HepG2 (cell line): ENCODE measurements around the gene C19orf73. TPM values are rescaled to one million over a fixed set of nuclear protein-coding genes. Genes with fewer than 3 reads are reported as not detected.

Source experiments
- ATAC-seq: fragments of 200-7000 bp; cut with Tn5 transposase; 3 replicates; pipeline ENCODE4 v1.9.1; 2020; ENCODE audit warnings: mild to moderate bottlenecking, moderate library complexity
- BruUV-seq: library from RNA; stranded (reverse); fragments of 400-500 nt; replicated peaks from 2 replicates; lab custom pipeline; 2021; lab: Mats Ljungman, UMichigan
- CTCF ChIA-PET: fragments of 300-600 bp; formaldehyde crosslinking; extraction: SDS; loops from one replicate; lab custom pipeline; 2021; ENCODE audit warnings: low total read pairs, inconsistent platforms, low intra/inter-chr PET ratio; lab: Yijun Ruan, JAX
- POLR2A ChIA-PET: fragments of 350-600 bp; sonication (Branson Sonifier 250); formaldehyde crosslinking; loops from one replicate; lab custom pipeline; 2020; ENCODE audit warnings: antibody characterized with exemption, inconsistent platforms; lab: Yijun Ruan, JAX
- DNase-seq: peaks from one replicate; pipeline ENCODE4 v3.0.0-alpha.2; 2015; ENCODE audit warnings: low spot score
- FAIRE-seq: peaks from 3 replicates; lab custom pipeline; 2011; peaks lifted over from hg19 to GRCh38; lab: Jason Lieb, UNC
- H2AFZ ChIP-seq: one replicate; pipeline ENCODE4 v1.6.1; 2011; ENCODE audit warnings: low read length, inconsistent platforms
- H3K27ac ChIP-seq: fragments of 300-600 bp; 3 replicates; pipeline ENCODE4 v1.8.0; 2011; ENCODE audit warnings: mixed run types, mild to moderate bottlenecking, mixed read lengths, low read length, inconsistent platforms; ENCODE audit not compliant: insufficient read depth; ENCODE audit errors: extremely low read length
- H3K27me3 ChIP-seq, 2 experiments: fragments of 200-600 bp in 1 of 2; 2 replicates in 1 of 2; 3 replicates in 1 of 2; pipeline versions ENCODE4 v1.6.0 to v1.8.0; 2011; ENCODE audit warnings: low read length in 2 of 2, mild to moderate bottlenecking in 2 of 2, moderate library complexity in 2 of 2, inconsistent platforms in 1 of 2; ENCODE audit not compliant: insufficient read depth in 2 of 2, control insufficient read depth in 1 of 2
- H3K36me3 ChIP-seq, 2 experiments: fragments of 200-600 bp in 1 of 2; replicated peaks in 1 of 2; 2 replicates in 1 of 2; 3 replicates in 1 of 2; pipeline versions ENCODE4 v1.5.1 to v1.8.0; 2011; ENCODE audit warnings: low read length in 2 of 2, inconsistent platforms in 1 of 2; ENCODE audit not compliant: insufficient read depth in 2 of 2, control insufficient read depth in 1 of 2
- H3K4me1 ChIP-seq: 2 replicates; pipeline ENCODE4 v1.5.1; 2012; ENCODE audit warnings: low read length, inconsistent platforms; ENCODE audit not compliant: insufficient read depth
- H3K4me2 ChIP-seq: 2 replicates; pipeline ENCODE4 v1.6.0; 2011; ENCODE audit warnings: low read depth, low read length, inconsistent platforms
- H3K4me3 ChIP-seq, 3 experiments: fragments of 200-600 bp in 1 of 3; sonication (generic), shearing (Covaris generic) in 1 of 3; replicated peaks in 1 of 3; 2 replicates each; pipeline ENCODE4 v1.5.1; 2011 to 2016; ENCODE audit warnings: low read length in 3 of 3, inconsistent platforms in 2 of 3, low read depth in 2 of 3, mild to moderate bottlenecking in 2 of 3, control low read depth in 1 of 3, mixed read lengths in 1 of 3; ENCODE audit not compliant: insufficient read depth in 1 of 3
- H3K79me2 ChIP-seq: one replicate; pipeline ENCODE4 v1.6.1; 2011; ENCODE audit warnings: low read length, inconsistent platforms; ENCODE audit not compliant: insufficient read depth
- H3K9ac ChIP-seq: 2 replicates; pipeline ENCODE4 v1.6.0; 2011; ENCODE audit warnings: mild to moderate bottlenecking, low read depth, low read length, inconsistent platforms; ENCODE audit not compliant: insufficient read depth
- H3K9me3 ChIP-seq: 2 replicates; pipeline ENCODE4 v1.5.1; 2012; ENCODE audit warnings: mild to moderate bottlenecking, low read length
- H4K20me1 ChIP-seq: 2 replicates; pipeline ENCODE4 v1.6.0; 2011; ENCODE audit warnings: inconsistent platforms, mild to moderate bottlenecking, low read length, moderate library complexity; ENCODE audit not compliant: insufficient read depth
- ETV6 ChIP-seq: sonication (generic); formaldehyde crosslinking; conservative IDR thresholded peaks from 2 replicates; pipeline ENCODE4 v1.4.0; 2020; ENCODE audit warnings: missing genetic modification reagents
- GABPB1 ChIP-seq: IDR thresholded peaks from 2 replicates; pipeline ENCODE4 v1.6.1; 2016; ENCODE audit warnings: mild to moderate bottlenecking, missing genetic modification reagents, moderate library complexity, missing compliant biosample characterization
- HDAC6 ChIP-seq: fragments of 200-600 bp; sonication (generic); IDR thresholded peaks from 2 replicates; pipeline ENCODE4 v1.7.0; 2017; ENCODE audit warnings: mild to moderate bottlenecking, antibody characterized with exemption, low read length, low read depth
- MBD4 ChIP-seq: IDR thresholded peaks from 2 replicates; pipeline ENCODE4 v1.6.1; 2012; ENCODE audit warnings: low read length, inconsistent platforms, borderline replicate concordance
- NFKB2 ChIP-seq: sonication (generic); formaldehyde crosslinking; IDR thresholded peaks from 2 replicates; pipeline ENCODE4 v1.4.0; 2020; ENCODE audit warnings: missing genetic modification reagents, borderline replicate concordance
- NFRKB ChIP-seq: fragments of 450-650 bp; IDR thresholded peaks from 2 replicates; pipeline ENCODE4 v1.6.1; 2017
- RBM39 ChIP-seq: fragments of 200-400 bp; formaldehyde crosslinking; IDR thresholded peaks from one replicate; pipeline ENCODE4 v1.6.1; 2018; ENCODE audit warnings: antibody characterized with exemption, mild to moderate bottlenecking, low read depth, low read length; ENCODE audit not compliant: poor library complexity, severe bottlenecking
- TFDP1 ChIP-seq: IDR thresholded peaks from 2 replicates; pipeline ENCODE4 v1.6.1; 2016; ENCODE audit warnings: missing compliant biosample characterization, missing genetic modification reagents, borderline replicate concordance
- XRCC5 ChIP-seq: fragments of 200-400 bp; formaldehyde crosslinking; optimal IDR thresholded peaks from 2 replicates; pipeline ENCODE3; 2017; ENCODE audit warnings: mild to moderate bottlenecking, low read length
- ZNF274 ChIP-seq: sonication (generic); formaldehyde crosslinking; IDR thresholded peaks from 2 replicates; pipeline ENCODE4 v1.5.1; 2020; ENCODE audit warnings: mild to moderate bottlenecking, missing genetic modification reagents
- ZNF354B ChIP-seq: sonication (generic); formaldehyde crosslinking; IDR thresholded peaks from 2 replicates; pipeline ENCODE4 v1.8.0; 2022; ENCODE audit warnings: mild to moderate bottlenecking, missing genetic modification reagents
- ZNF430 ChIP-seq: sonication (generic); formaldehyde crosslinking; IDR thresholded peaks from 2 replicates; pipeline ENCODE4 v1.9.0; 2021; ENCODE audit warnings: mild to moderate bottlenecking, missing genetic modification reagents
- ZNF572 ChIP-seq: sonication (generic); formaldehyde crosslinking; IDR thresholded peaks from 2 replicates; pipeline ENCODE4 v1.5.1; 2020; ENCODE audit warnings: mild to moderate bottlenecking, missing genetic modification reagents
- ZNF605 ChIP-seq: sonication (generic); formaldehyde crosslinking; IDR thresholded peaks from 2 replicates; pipeline ENCODE4 v1.8.0; 2022; ENCODE audit warnings: mild to moderate bottlenecking, missing genetic modification reagents
- ZNF678 ChIP-seq: sonication (generic); formaldehyde crosslinking; IDR thresholded peaks from 2 replicates; pipeline ENCODE4 v1.4.0; 2020; ENCODE audit warnings: mild to moderate bottlenecking, missing genetic modification reagents
- ZNF7 ChIP-seq: IDR thresholded peaks from 2 replicates; pipeline ENCODE4 v1.6.1; 2016; ENCODE audit warnings: missing biosample characterization, missing genetic modification reagents
- ZNF777 ChIP-seq: sonication (generic); formaldehyde crosslinking; IDR thresholded peaks from 2 replicates; pipeline ENCODE4 v1.4.0; 2020; ENCODE audit warnings: missing genetic modification reagents
- WGBS: methylation state at CpG from one replicate; pipeline ENCODE4 v1.1.6; 2017; ENCODE audit warnings: low lambda C conversion rate; 5-methylcytosine and 5-hydroxymethylcytosine counted together
- in situ Hi-C: cut with HindIII; loops from 2 replicates; pipeline ENCODE4 v1.10.0; 2017; ENCODE audit warnings: low pct_unique_long_range_greater_than_20kb; ENCODE audit not compliant: extremely low pct_ligation_motif_present
- intact Hi-C: fragments of 100-400 bp; cut with micrococcal nuclease; formaldehyde crosslinking; loops from one replicate; pipeline ENCODE4 v1.10.0; 2022; ENCODE audit not compliant: unreplicated experiment
- polyA plus RNA-seq, 8 experiments: library from polyadenylated mRNA; depleted of rRNA in 3 of 8; stranded (reverse) in 7 of 8; unstranded in 1 of 8; fragments of >200 nt; fragmentation: Illumina TruSeq in 4 of 8; extraction: Trizol in 4 of 8; gene quantifications; 2 replicates each; pipeline versions ENCODE4 v1.2.1 to v1.2.3, GENCODE V29; 2011 to 2016; ENCODE audit warnings: low read depth in 4 of 8, missing spikeins in 1 of 8, mixed read lengths in 1 of 8; ENCODE audit not compliant: insufficient read depth in 1 of 8
- total RNA-seq, 5 experiments: library from RNA; depleted of rRNA; stranded (reverse); fragments of >200 nt; fragmentation: Illumina TruSeq; extraction: Trizol; gene quantifications; 2 replicates each; pipeline ENCODE4 v1.2.3, GENCODE V29; 2016; ENCODE audit warnings: low read depth in 1 of 5
- TF ChIP-seq, protein P1 (sequence below): sonication (generic); formaldehyde crosslinking; IDR thresholded peaks from 2 replicates; pipeline ENCODE4 v1.4.0; 2020; ENCODE audit warnings: mild to moderate bottlenecking, low read depth, missing genetic modification reagents

C19orf73 gene
- total and polyA plus RNA-seq, 2 of the 13 experiments (the other 11 are each of a cell fraction or from before 2014, with no cell fraction given), result 1.4 to 1.5 TPM

DNA sequence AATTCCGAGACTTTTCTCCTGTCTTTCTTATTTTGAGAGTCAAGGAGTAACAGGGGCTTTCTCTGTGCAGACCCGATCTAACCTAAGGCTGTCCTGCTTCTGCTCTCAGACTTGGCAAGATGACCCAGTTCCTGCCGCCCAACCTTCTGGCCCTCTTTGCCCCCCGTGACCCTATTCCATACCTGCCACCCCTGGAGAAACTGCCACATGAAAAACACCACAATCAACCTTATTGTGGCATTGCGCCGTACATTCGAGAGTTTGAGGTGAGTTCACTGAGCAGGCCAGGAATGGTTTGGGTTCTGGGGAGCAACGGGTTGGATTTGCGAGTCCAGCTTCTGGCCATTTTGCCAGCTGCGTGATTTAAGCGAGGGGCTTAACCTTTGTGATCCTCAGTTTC lies 32.6 kb downstream of the C19orf73 start:
- H3K4me3 ChIP-seq, result peak overlapping the region; percentile 91 to 97 (median 93)
- H3K36me3 ChIP-seq, result peaks cover 20 to 31% of the 10 kb centered on the region in 2 experiments
- H3K9me3 ChIP-seq, result no peaks in the 10 kb centered on the region; the same call in 1 of the 2 replicates
- H3K27me3 ChIP-seq, result no peaks in the 10 kb centered on the region; a peak in 1 of 5 replicates
- ChIA-PET CTCF (no interaction called here), POLR2A (interaction anchor here (1.1 to 1.2 kb wide), 2 partner anchors 11 to 27 kb away, joined by 4 to 6 read pairs; no protein-coding TSS in a partner anchor)
- H3K4me2 ChIP-seq, result peak overlapping the region; percentile 99
- H3K79me2 ChIP-seq, result peaks cover 47% of the 10 kb centered on the region
- intact Hi-C loops (no loop called here), in situ Hi-C loops (no loop called here)
- H3K9ac ChIP-seq, result peak overlapping the region; percentile 99
- H3K27ac ChIP-seq, result peak overlapping the region; percentile 94
- DNase-seq (no peak), ATAC-seq (no peak), FAIRE-seq (no peak)
- TF ChIP-seq TFDP1 (CRISPR knock-in tag) (no peak), ZNF678 (CRISPR knock-in tag) (no peak), HDAC6 (no peak), ZNF777 (no peak), ZNF7 (no peak), NFKB2 (CRISPR knock-in tag) (no peak), NFRKB (no peak), GABPB1 (no peak), ETV6 (CRISPR knock-in tag) (no peak), RBM39 (no peak), MBD4 (no peak), ZNF274 (CRISPR knock-in tag) (no peak), ZNF572 (0 out of 2 replicates have a peak, but pooled peaks have one; percentile 26), ZNF354B (no peak), ZNF605 (no peak), XRCC5 (no peak), ZNF430 (CRISPR knock-in tag) (0 out of 2 replicates have a peak, but pooled peaks have one; percentile 55)
- TF ChIP-seq, protein P1, sequence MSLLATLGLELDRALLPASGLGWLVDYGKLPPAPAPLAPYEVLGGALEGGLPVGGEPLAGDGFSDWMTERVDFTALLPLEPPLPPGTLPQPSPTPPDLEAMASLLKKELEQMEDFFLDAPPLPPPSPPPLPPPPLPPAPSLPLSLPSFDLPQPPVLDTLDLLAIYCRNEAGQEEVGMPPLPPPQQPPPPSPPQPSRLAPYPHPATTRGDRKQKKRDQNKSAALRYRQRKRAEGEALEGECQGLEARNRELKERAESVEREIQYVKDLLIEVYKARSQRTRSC (CRISPR knock-in tag), result no peak
- peaks cover 43% of the 10 kb centered on the region for H3K4me1 ChIP-seq
- peaks cover 38% of the 10 kb centered on the region for H4K20me1 ChIP-seq
- H2AFZ ChIP-seq, result no peak overlapping the region
- no TSS peak for BruUV-seq
- 20% methylated on average over 11 of the region's 11 CpGs for WGBS
